ENCODE results near the gene HLA-DMA. TPM values are rescaled to one million over a fixed set of nuclear protein-coding genes. Genes with fewer than 3 reads are reported as not detected.

HLA-DMA gene
- total and polyA plus RNA-seq, 2 of the 8 experiments (the other 6 are each of a cell fraction or from before 2014, with no cell fraction given), result 13.3 to 23.1 TPM

DNA sequence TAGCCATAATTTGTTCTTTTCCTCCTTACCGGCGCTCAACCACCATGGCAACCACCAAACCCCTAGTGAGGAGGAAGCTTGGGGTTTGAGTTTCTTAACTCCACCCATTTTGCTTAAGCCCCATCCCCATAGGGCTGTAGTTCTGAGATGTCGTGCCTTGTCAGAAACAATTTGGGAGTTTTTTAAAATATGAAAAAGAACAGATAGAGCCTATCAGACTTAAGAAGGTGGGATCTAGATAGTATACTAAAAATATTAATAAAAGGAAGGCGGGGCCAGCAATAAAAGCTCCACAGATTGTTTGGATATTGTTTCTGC is 21.1 kb upstream of the HLA-DMA start:
- H4K5ac ChIP-seq (ENCODE audit: insufficient read length, low read depth, low read length), result no peak overlapping the region
- DNase-seq (ENCODE audit: low read depth in 1 of 2, low spot score in 2 of 2) (no peak), FAIRE-seq (no peak)
- 9% methylated on average over 4 of the region's 4 CpGs; no CpG with 5 or more reads in 1 of the 2 experiments for WGBS, 2 experiments (ENCODE audit: extremely low coverage in 1 of 2, insufficient coverage in 1 of 2, insufficient read length in 1 of 2, insufficient replicate concordance in 2 of 2, low coverage in 1 of 2, low lambda C conversion rate in 2 of 2, missing lambda C conversion rate in 1 of 2)
- peak overlapping the region in 2 of 4 experiments; percentile 93 to 94; a peak in 2 of 7 replicates for H3K9ac ChIP-seq (replicated peaks in 1 of 4; ENCODE audit: extremely low read depth in 1 of 4, low read depth in 3 of 4, low read length in 3 of 4)
- H3K9me3 ChIP-seq (ENCODE audit: insufficient read depth in 2 of 2, low read depth in 1 of 2, low read length in 1 of 2), result no peaks in the 10 kb centered on the region; a peak in 2 of 4 replicates
- H3K4ac ChIP-seq (replicated peaks; ENCODE audit: insufficient read length, low read depth, low read length), result no peak overlapping the region
- H3K4me1 ChIP-seq (replicated peaks in 1 of 4; ENCODE audit: control insufficient read depth in 3 of 4, insufficient read depth in 4 of 4, low read length in 3 of 4), result peaks cover 0 to 11% (median 6%) of the 10 kb centered on the region in 4 experiments; a peak in 5 of 7 replicates
- H2AFZ ChIP-seq (ENCODE audit: low read length), result no peak overlapping the region
- peaks cover 11% of the 10 kb centered on the region for H3K79me1 ChIP-seq (ENCODE audit: low read depth, low read length)
- H3K36me3 ChIP-seq (ENCODE audit: control insufficient read depth in 2 of 4, insufficient read depth in 4 of 4, low read length in 3 of 4), result peaks cover 45 to 70% (median 56%) of the 10 kb centered on the region in 4 experiments
- no peak overlapping the region for H2BK12ac ChIP-seq (ENCODE audit: low read depth, low read length)
- H3K27ac ChIP-seq (ENCODE audit: low read depth, low read length), result no peak overlapping the region
- CTCF ChIA-PET (ENCODE audit: partially characterized antibody), result interaction anchor here (0.9 to 14.6 kb wide), 2 partner anchors 9 to 41 kb away, joined by 3 to 110 read pairs; no protein-coding TSS in a partner anchor
- H2BK5ac ChIP-seq (ENCODE audit: low read depth, low read length), result no peak overlapping the region
- peaks cover 55 to 57% of the 10 kb centered on the region in 2 experiments for H4K20me1 ChIP-seq (replicated peaks in 1 of 2; ENCODE audit: control insufficient read depth in 1 of 2, insufficient read depth in 2 of 2, low read length in 2 of 2)
- H2BK20ac ChIP-seq (ENCODE audit: low read length), result no peak overlapping the region
- POLR2A ChIA-PET (ENCODE audit: partially characterized antibody), result interaction anchor here (0.6 to 33.3 kb wide), 20 partner anchors 6 to 303 kb away, joined by 3 to 1158 read pairs (median 4); partner anchors contain the start of genes B3GALT4, BRD2, HLA-DMA and HLA-DMB
- no peak overlapping the region for H3K56ac ChIP-seq (replicated peaks; ENCODE audit: insufficient read length, low read depth, low read length)
- peaks cover 19% of the 10 kb centered on the region for H3K23me2 ChIP-seq (ENCODE audit: low read depth, low read length)
- no peak overlapping the region for H2BK15ac ChIP-seq (ENCODE audit: low read length)
- no peak overlapping the region for H4K8ac ChIP-seq (ENCODE audit: extremely low read depth, insufficient read depth, low read length)
- no peak overlapping the region for H3K14ac ChIP-seq (ENCODE audit: insufficient read length)
- H2BK120ac ChIP-seq (replicated peaks; ENCODE audit: low read depth, low read length), result no peak overlapping the region
- no peak overlapping the region for H2AK5ac ChIP-seq (ENCODE audit: low read depth, low read length)
- no peak overlapping the region for H3K18ac ChIP-seq (ENCODE audit: extremely low read depth, low read length)
- no peaks in the 10 kb centered on the region for H3K27me3 ChIP-seq (replicated peaks in 1 of 4; ENCODE audit: control insufficient read depth in 3 of 4, extremely low read depth in 1 of 4, insufficient read depth in 3 of 4, low read length in 3 of 4)
- H3K4me2 ChIP-seq (ENCODE audit: insufficient read depth in 1 of 2, low read depth in 2 of 2, low read length in 2 of 2), result peak overlapping the region; percentile 75 to 88
- H3K4me3 ChIP-seq (ENCODE audit: extremely low read depth in 1 of 4, insufficient read depth in 2 of 4, low read depth in 3 of 4, low read length in 4 of 4), result peak overlapping the region; percentile 90 to 99 (median 98)
- H3K79me2 ChIP-seq (ENCODE audit: control insufficient read depth in 1 of 2, insufficient read depth in 2 of 2, low read length in 2 of 2), result peaks cover 44 to 85% of the 10 kb centered on the region in 2 experiments
- no peak overlapping the region for H4K91ac ChIP-seq (replicated peaks; ENCODE audit: insufficient read length, low read length)
- no peak overlapping the region for H3K23ac ChIP-seq (ENCODE audit: insufficient read length)
- TF ChIP-seq SP4 (IDR thresholded peaks at IDR 0.05; ENCODE audit: low read length), result no peak
- TF ChIP-seq, protein P1, sequence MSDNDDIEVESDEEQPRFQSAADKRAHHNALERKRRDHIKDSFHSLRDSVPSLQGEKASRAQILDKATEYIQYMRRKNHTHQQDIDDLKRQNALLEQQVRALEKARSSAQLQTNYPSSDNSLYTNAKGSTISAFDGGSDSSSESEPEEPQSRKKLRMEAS (IDR thresholded peaks at IDR 0.05), result no peak
- TF ChIP-seq EP300 (IDR thresholded peaks at IDR 0.05; ENCODE audit: borderline replicate concordance in 1 of 2, low read depth in 2 of 2, low read length in 2 of 2), result no peak
- TF ChIP-seq, protein P2, sequence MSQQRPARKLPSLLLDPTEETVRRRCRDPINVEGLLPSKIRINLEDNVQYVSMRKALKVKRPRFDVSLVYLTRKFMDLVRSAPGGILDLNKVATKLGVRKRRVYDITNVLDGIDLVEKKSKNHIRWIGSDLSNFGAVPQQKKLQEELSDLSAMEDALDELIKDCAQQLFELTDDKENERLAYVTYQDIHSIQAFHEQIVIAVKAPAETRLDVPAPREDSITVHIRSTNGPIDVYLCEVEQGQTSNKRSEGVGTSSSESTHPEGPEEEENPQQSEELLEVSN (IDR thresholded peaks at IDR 0.05), result no peak
- no peak for TF ChIP-seq KDM1A (IDR thresholded peaks at IDR 0.05; ENCODE audit: borderline replicate concordance, low read length)
- TF ChIP-seq PHF8 (conservative IDR thresholded peaks at IDR 0.05; ENCODE audit: low read depth, low read length), result no peak
- no peak for TF ChIP-seq CHD2 (IDR thresholded peaks at IDR 0.05; ENCODE audit: low read length)
- no peak for TF ChIP-seq GTF2F1 (IDR thresholded peaks at IDR 0.05; ENCODE audit: borderline replicate concordance, low read depth, low read length)
- TF ChIP-seq POLR2A (IDR thresholded peaks at IDR 0.05; ENCODE audit: control extremely low read depth in 1 of 2, low read depth in 2 of 2, low read length in 2 of 2), result no peak
- TF ChIP-seq JUND (IDR thresholded peaks at IDR 0.05; ENCODE audit: low read length), result no peak
- no peak for TF ChIP-seq CHD1 (IDR thresholded peaks at IDR 0.05; ENCODE audit: low read depth, low read length)
- TF ChIP-seq SIRT6 (IDR thresholded peaks at IDR 0.05; ENCODE audit: low read length), result no peak
- no peak for TF ChIP-seq RXRA (IDR thresholded peaks at IDR 0.05; ENCODE audit: insufficient read depth, low read depth, low read length)
- TF ChIP-seq CEBPB (IDR thresholded peaks at IDR 0.05; ENCODE audit: low read depth, low read length), result no peak
- TF ChIP-seq SP1 (IDR thresholded peaks at IDR 0.05; ENCODE audit: low read depth, low read length), result no peak

All from H1 (cell line).